HCT116 (cell line): Measurements from ENCODE around the gene STPG1.

Experiments
- CEBPB ChIP-seq: IDR thresholded peaks from 2 replicates; pipeline ENCODE4 v1.6.1; 2012; ENCODE audit warnings: low read depth
- CTCF ChIP-seq, 3 experiments: fragments of 200-600 bp in 1 of 3; sonication (generic) in 1 of 3; IDR thresholded peaks in 2 of 3; conservative IDR thresholded peaks in 1 of 3; 2 replicates each; pipeline ENCODE4 v1.5.1; 2012 to 2017; ENCODE audit warnings: low read depth in 2 of 3, low read length in 2 of 3, antibody characterized with exemption in 1 of 3, borderline replicate concordance in 1 of 3, control low read depth in 1 of 3, mild to moderate bottlenecking in 1 of 3, mixed read lengths in 1 of 3, mixed run types in 1 of 3, moderate library complexity in 1 of 3; ENCODE audit not compliant: insufficient read depth in 1 of 3
- EZH2 ChIP-seq: fragments of 200-600 bp; sonication (generic); IDR thresholded peaks from 2 replicates; pipeline ENCODE4 v1.6.1; 2017; ENCODE audit warnings: antibody characterized with exemption, mixed run types
- EZH2phosphoT487 ChIP-seq: fragments of 200-600 bp; IDR thresholded peaks from 2 replicates; pipeline ENCODE4 v1.6.1; 2018; ENCODE audit warnings: antibody characterized with exemption, borderline replicate concordance
- FOSL1 ChIP-seq: IDR thresholded peaks from 2 replicates; pipeline ENCODE4 v1.6.1; 2012; ENCODE audit warnings: low read depth
- POLR2A ChIP-seq: IDR thresholded peaks from 2 replicates; pipeline ENCODE4 v1.7.0; 2011; ENCODE audit warnings: borderline replicate concordance; ENCODE audit not compliant: insufficient read depth, insufficient read length; ENCODE audit errors: extremely low read depth
- POLR2AphosphoS5 ChIP-seq: IDR thresholded peaks from 2 replicates; pipeline ENCODE4 v1.6.1; 2011; ENCODE audit warnings: mild to moderate bottlenecking, low read depth, low read length, moderate library complexity
- RAD21 ChIP-seq: IDR thresholded peaks from 2 replicates; pipeline ENCODE4 v1.6.1; 2012; ENCODE audit warnings: low read depth, mild to moderate bottlenecking
- SP1 ChIP-seq: IDR thresholded peaks from 2 replicates; pipeline ENCODE4 v1.6.1; 2012; ENCODE audit warnings: low read depth
- TCF7L2 ChIP-seq: IDR thresholded peaks from 2 replicates; pipeline ENCODE4 v1.7.0; 2011; ENCODE audit warnings: borderline replicate concordance, inconsistent platforms; ENCODE audit not compliant: insufficient read depth, insufficient read length; ENCODE audit errors: extremely low read depth
- ZBTB33 ChIP-seq: IDR thresholded peaks from 2 replicates; pipeline ENCODE4 v1.6.1; 2011; ENCODE audit warnings: mild to moderate bottlenecking, low read length, moderate library complexity; ENCODE audit not compliant: insufficient replicate concordance; ENCODE audit errors: extremely low read depth
- ZFX ChIP-seq: fragments of 450-650 bp; IDR thresholded peaks from 2 replicates; pipeline ENCODE4 v1.6.1; 2017

GRCh38 chr1:24336075-24336474 lies 77.5 kb downstream of the STPG1 start:
- no peak for TF ChIP-seq CTCF (IDR thresholded peaks at IDR 0.05 in 2 of 3, conservative IDR thresholded peaks at IDR 0.05 in 1 of 3; ENCODE audit: borderline replicate concordance in 1 of 3, insufficient read depth in 1 of 3, low read depth in 2 of 3, low read length in 2 of 3)
- no peak for TF ChIP-seq POLR2A
- no peak for TF ChIP-seq FOSL1
- no peak for TF ChIP-seq EZH2phosphoT487
- TF ChIP-seq POLR2AphosphoS5, result no peak
- no peak for TF ChIP-seq RAD21
- TF ChIP-seq CEBPB, result no peak
- TF ChIP-seq ZBTB33, result no peak
- TF ChIP-seq ZFX, result no peak
- TF ChIP-seq TCF7L2, result no peak
- TF ChIP-seq EZH2, result no peak
- no peak for TF ChIP-seq SP1
